ENCODE data around the gene SVIL. TPM values are rescaled to one million over a fixed set of nuclear protein-coding genes. Genes with fewer than 3 reads are reported as not detected.
A peak's percentile ranks its signal among the peaks of the same experiment; 100 is the strongest.

The SVIL gene
- total RNA-seq, 1 experiment from 2014 or later: 15.3 TPM

GRCh38 chr10:29634105-29634504, 666 bp downstream of the SVIL start:
- Histone ChIP-seq H3K23me2 (ENCODE audit: insufficient read length, low read depth, low read length, poor library complexity, severe bottlenecking) (no peaks in the 10 kb centered on the region), H2AFZ (ENCODE audit: low read length) (no peak overlapping the region), H3K79me1 (ENCODE audit: insufficient read depth, low read depth, low read length, poor library complexity, severe bottlenecking) (no peaks in the 10 kb centered on the region), H3K27ac (ENCODE audit: insufficient read length, low read depth, low read length) (no peak overlapping the region), H3T11ph (ENCODE audit: low read length) (no peak overlapping the region), H2BK120ac (ENCODE audit: low read depth, low read length, poor library complexity, severe bottlenecking) (no peak overlapping the region), H4K91ac (ENCODE audit: insufficient read length, low read depth, low read length) (no peak overlapping the region), H3K56ac (ENCODE audit: insufficient read length, low read depth, low read length) (no peak overlapping the region), H3K9ac (ENCODE audit: extremely low read depth, insufficient read length, low read length) (no peak overlapping the region), H3K14ac (ENCODE audit: insufficient read depth, low read length) (no peak overlapping the region), H2BK12ac (ENCODE audit: insufficient read length, low read depth, low read length) (no peak overlapping the region), H3K4ac (ENCODE audit: low read depth, low read length) (no peak overlapping the region), H3K9me3 (ENCODE audit: control insufficient read depth, low read depth, low read length) (no peaks in the 10 kb centered on the region), H3K27me3 (ENCODE audit: insufficient read depth, low read length) (no peaks in the 10 kb centered on the region), H2BK5ac (ENCODE audit: insufficient read length, low read length) (no peak overlapping the region), H3K4me1 (ENCODE audit: insufficient read depth, low read length) (peaks cover 7% of the 10 kb centered on the region; the same call in 1 of the 2 replicates), H3K4me2 (ENCODE audit: insufficient read depth, insufficient read length, low read length) (peak overlapping the region; percentile 58), H3K18ac (ENCODE audit: insufficient read length, low read depth, low read length) (no peak overlapping the region), H2AK5ac (ENCODE audit: insufficient read length, low read length) (no peak overlapping the region), H3K79me2 (ENCODE audit: insufficient read depth, low read length) (no peaks in the 10 kb centered on the region), H2BK20ac (ENCODE audit: low read depth, low read length, poor library complexity, severe bottlenecking) (no peak overlapping the region), H2BK15ac (ENCODE audit: low read depth, low read length) (no peak overlapping the region), H4K5ac (ENCODE audit: insufficient read length, low read depth, low read length) (no peak overlapping the region), H3K23ac (ENCODE audit: insufficient read length, low read depth, low read length) (no peak overlapping the region), H4K8ac (replicated peaks; ENCODE audit: insufficient read length, low read depth, low read length) (no peak overlapping the region), H4K20me1 (ENCODE audit: control insufficient read depth, insufficient read depth, insufficient read length) (no peaks in the 10 kb centered on the region)
- no CpG with 5 or more reads among the region's 2 CpGs for WGBS (ENCODE audit: extremely low coverage, insufficient read length, low lambda C conversion rate)
- peaks cover 2 to 4% of the 10 kb centered on the region in 2 experiments for H3K9me3 Mint-ChIP-seq
- peaks cover 35 to 36% of the 10 kb centered on the region in 2 experiments for H3K4me1 Mint-ChIP-seq
- peak overlapping the region; percentile 39 to 41; a peak in 4 of 5 replicates for H3K4me3 Mint-ChIP-seq
- peak overlapping the region in 2 of 3 experiments; percentile 28 to 86; a peak in 4 of 7 replicates for H3K27ac Mint-ChIP-seq
- TF ChIP-seq CTCF (conservative IDR thresholded peaks at IDR 0.05): no peak
- DNase-seq: no peak
- H3K36me3 Mint-ChIP-seq (ENCODE audit: insufficient read depth in 1 of 3, low read depth in 3 of 3): peaks cover 5 to 13% (median 6%) of the 10 kb centered on the region in 3 experiments; a peak in 6 of 7 replicates
- no peaks in the 10 kb centered on the region for H3K27me3 Mint-ChIP-seq (ENCODE audit: low read depth)
